H1 (cell line): ENCODE data around the gene ABCA13. TPM values are rescaled to one million over a fixed set of nuclear protein-coding genes. Genes with fewer than 3 reads are reported as not detected.

Experiments used
- CTCF ChIA-PET: fragments of 300-600 bp; sonication (Branson Sonifier 250); formaldehyde crosslinking; loops from one replicate; lab custom pipeline; 2021; ENCODE audit not compliant: partially characterized antibody; lab: Charles Lee
- POLR2A ChIA-PET: fragments of 300-600 bp; sonication (Branson Sonifier 250); formaldehyde crosslinking; loops from one replicate; lab custom pipeline; 2021; ENCODE audit warnings: inconsistent platforms; ENCODE audit not compliant: partially characterized antibody; lab: Charles Lee
- DNase-seq, 2 experiments: peaks; one replicate each; pipeline versions ENCODE4 v3.0.0 to v3.0.0-alpha.2; 2010 to 2022; ENCODE audit warnings: low spot score in 2 of 2, low read depth in 1 of 2, mixed read lengths in 1 of 2
- FAIRE-seq: peaks from 2 replicates; lab custom pipeline; 2011; peaks lifted over from hg19 to GRCh38; lab: Jason Lieb, UNC
- H2AFZ ChIP-seq: 2 replicates; pipeline ENCODE4 v1.8.1; 2012; ENCODE audit warnings: low read length, inconsistent platforms
- H2AK5ac ChIP-seq: 2 replicates; pipeline ENCODE4 v1.6.1; 2013; ENCODE audit warnings: low read depth, low read length
- H2BK120ac ChIP-seq: replicated peaks from 2 replicates; pipeline ENCODE3; 2013; ENCODE audit warnings: low read depth, low read length, inconsistent platforms
- H2BK12ac ChIP-seq: 2 replicates; pipeline ENCODE4 v1.6.1; 2013; ENCODE audit warnings: low read depth, low read length
- H2BK15ac ChIP-seq: 2 replicates; pipeline ENCODE4 v1.6.1; 2013; ENCODE audit warnings: low read length
- H2BK20ac ChIP-seq: 2 replicates; pipeline ENCODE4 v1.6.1; 2013; ENCODE audit warnings: low read length
- H2BK5ac ChIP-seq: 2 replicates; pipeline ENCODE4 v1.6.1; 2013; ENCODE audit warnings: low read depth, low read length
- H3K14ac ChIP-seq: 2 replicates; pipeline ENCODE4 v1.6.1; 2013; ENCODE audit warnings: inconsistent platforms; ENCODE audit not compliant: insufficient read length
- H3K18ac ChIP-seq: 2 replicates; pipeline ENCODE4 v1.6.1; 2013; ENCODE audit warnings: low read length; ENCODE audit errors: extremely low read depth
- H3K23ac ChIP-seq: 2 replicates; pipeline ENCODE4 v1.6.1; 2013; ENCODE audit warnings: inconsistent platforms; ENCODE audit not compliant: insufficient read length
- H3K23me2 ChIP-seq: 2 replicates; pipeline ENCODE4 v1.6.1; 2013; ENCODE audit warnings: low read depth, low read length
- H3K27ac ChIP-seq: 2 replicates; pipeline ENCODE4 v1.6.1; 2011; ENCODE audit warnings: low read depth, low read length, inconsistent platforms
- H3K27me3 ChIP-seq, 4 experiments: replicated peaks in 1 of 4; 1 replicate in 1 of 4; 2 replicates in 3 of 4; pipeline versions ENCODE4 v1.6.1 to v1.8.1; 2011 to 2013; ENCODE audit warnings: low read length in 3 of 4, mild to moderate bottlenecking in 3 of 4, inconsistent platforms in 2 of 4, mixed read lengths in 2 of 4, moderate library complexity in 1 of 4; ENCODE audit not compliant: control insufficient read depth in 3 of 4, insufficient read depth in 3 of 4; ENCODE audit errors: extremely low read depth in 1 of 4
- H3K36me3 ChIP-seq, 4 experiments: 2 replicates each; pipeline versions ENCODE4 v1.6.1 to v1.8.1; 2011 to 2013; ENCODE audit warnings: mild to moderate bottlenecking in 4 of 4, low read length in 3 of 4, moderate library complexity in 2 of 4, control low read depth in 1 of 4, inconsistent platforms in 1 of 4; ENCODE audit not compliant: insufficient read depth in 4 of 4, control insufficient read depth in 2 of 4
- H3K4ac ChIP-seq: replicated peaks from 2 replicates; pipeline ENCODE3; 2013; ENCODE audit warnings: low read length, low read depth, mixed read lengths, inconsistent platforms; ENCODE audit not compliant: insufficient read length
- H3K4me1 ChIP-seq, 4 experiments: replicated peaks in 1 of 4; 1 replicate in 1 of 4; 2 replicates in 3 of 4; pipeline versions ENCODE4 v1.6.1 to v1.8.1; 2011 to 2013; ENCODE audit warnings: low read length in 3 of 4, inconsistent platforms in 2 of 4, mixed read lengths in 1 of 4; ENCODE audit not compliant: insufficient read depth in 4 of 4, control insufficient read depth in 3 of 4
- H3K4me2 ChIP-seq, 2 experiments: 2 replicates each; pipeline versions ENCODE4 v1.6.1 to v1.8.1; 2011 to 2013; ENCODE audit warnings: low read depth in 2 of 2, low read length in 2 of 2, control low read depth in 1 of 2, inconsistent platforms in 1 of 2, mild to moderate bottlenecking in 1 of 2; ENCODE audit not compliant: insufficient read depth in 1 of 2
- H3K4me3 ChIP-seq, 4 experiments: fragments of 200-600, 300-600 bp in 1 of 4; sonication (generic), shearing (Covaris generic), sonication (Bioruptor Twin) in 1 of 4; 2 replicates each; pipeline versions ENCODE4 v1.5.1 to v1.8.1; 2011 to 2016; ENCODE audit warnings: low read length in 4 of 4, low read depth in 3 of 4, control low read depth in 2 of 4, inconsistent platforms in 2 of 4, mild to moderate bottlenecking in 2 of 4, mixed read lengths in 1 of 4, moderate library complexity in 1 of 4; ENCODE audit not compliant: insufficient read depth in 2 of 4; ENCODE audit errors: extremely low read depth in 1 of 4
- H3K56ac ChIP-seq: replicated peaks from 2 replicates; pipeline ENCODE3; 2013; ENCODE audit warnings: low read depth, mild to moderate bottlenecking, mixed read lengths, low read length, inconsistent platforms; ENCODE audit not compliant: insufficient read length
- H3K79me1 ChIP-seq: 2 replicates; pipeline ENCODE4 v1.6.1; 2013; ENCODE audit warnings: low read depth, low read length, control low read depth
- H3K79me2 ChIP-seq, 2 experiments: 2 replicates each; pipeline versions ENCODE4 v1.6.1 to v1.8.1; 2012 to 2013; ENCODE audit warnings: low read length in 2 of 2, mild to moderate bottlenecking in 2 of 2, inconsistent platforms in 1 of 2; ENCODE audit not compliant: insufficient read depth in 2 of 2, control insufficient read depth in 1 of 2
- H3K9ac ChIP-seq, 4 experiments: replicated peaks in 1 of 4; 1 replicate in 1 of 4; 2 replicates in 3 of 4; pipeline versions ENCODE4 v1.6.1 to v1.8.1; 2011 to 2013; ENCODE audit warnings: low read depth in 3 of 4, low read length in 3 of 4, control low read depth in 2 of 4, mild to moderate bottlenecking in 2 of 4, moderate library complexity in 2 of 4, inconsistent platforms in 1 of 4; ENCODE audit errors: extremely low read depth in 1 of 4
- H3K9me3 ChIP-seq, 2 experiments: 2 replicates each; pipeline versions ENCODE4 v1.6.1 to v1.8.1; 2012 to 2013; ENCODE audit warnings: mild to moderate bottlenecking in 2 of 2, moderate library complexity in 2 of 2, control low read depth in 1 of 2, inconsistent platforms in 1 of 2, low read depth in 1 of 2, low read length in 1 of 2, mixed read lengths in 1 of 2; ENCODE audit not compliant: insufficient read depth in 2 of 2
- H4K20me1 ChIP-seq, 2 experiments: replicated peaks in 1 of 2; 2 replicates each; pipeline versions ENCODE3 to v1.8.1; 2011 to 2013; ENCODE audit warnings: inconsistent platforms in 2 of 2, low read length in 2 of 2, mild to moderate bottlenecking in 1 of 2; ENCODE audit not compliant: insufficient read depth in 2 of 2, control insufficient read depth in 1 of 2
- H4K5ac ChIP-seq: 2 replicates; pipeline ENCODE4 v1.6.1; 2013; ENCODE audit warnings: low read length, low read depth, mixed read lengths, inconsistent platforms; ENCODE audit not compliant: insufficient read length
- H4K8ac ChIP-seq: 2 replicates; pipeline ENCODE4 v1.8.0; 2013; ENCODE audit warnings: mild to moderate bottlenecking, moderate library complexity, low read length, inconsistent platforms; ENCODE audit not compliant: insufficient read depth; ENCODE audit errors: extremely low read depth
- H4K91ac ChIP-seq: replicated peaks from 2 replicates; pipeline ENCODE3; 2013; ENCODE audit warnings: low read length, mixed read lengths, inconsistent platforms; ENCODE audit not compliant: insufficient read length
- CEBPB ChIP-seq: IDR thresholded peaks from 2 replicates; pipeline ENCODE4 v1.6.1; 2012; ENCODE audit warnings: low read depth, low read length
- CHD2 ChIP-seq: IDR thresholded peaks from 2 replicates; pipeline ENCODE4 v1.6.1; 2012; ENCODE audit warnings: low read length, improper control_type of control experiment
- EGR1 ChIP-seq: IDR thresholded peaks from 2 replicates; pipeline ENCODE4 v1.6.1; 2011; ENCODE audit warnings: low read depth, low read length, borderline replicate concordance
- FOSL1 ChIP-seq: IDR thresholded peaks from 2 replicates; pipeline ENCODE4 v1.6.1; 2011; ENCODE audit warnings: mild to moderate bottlenecking, low read depth, low read length, moderate library complexity; ENCODE audit not compliant: insufficient read depth
- NRF1 ChIP-seq: IDR thresholded peaks from 2 replicates; pipeline ENCODE4 v1.6.1; 2011; ENCODE audit warnings: mild to moderate bottlenecking, low read depth, low read length, improper control_type of control experiment
- RNF2 ChIP-seq: fragments of 200-900, 300-1000 bp; sonication (generic); IDR thresholded peaks from 2 replicates; pipeline ENCODE4 v1.7.1; 2016; ENCODE audit warnings: borderline replicate concordance, low read depth, mild to moderate bottlenecking, antibody characterized with exemption, low read length; ENCODE audit not compliant: poor library complexity, severe bottlenecking; ENCODE audit errors: missing control alignments
- SIN3A ChIP-seq, 2 experiments: IDR thresholded peaks in 1 of 2; conservative IDR thresholded peaks in 1 of 2; 2 replicates each; pipeline ENCODE4 v1.6.1; 2011 to 2012; ENCODE audit warnings: low read length in 2 of 2, improper control_type of control experiment in 1 of 2, low read depth in 1 of 2, mild to moderate bottlenecking in 1 of 2
- SP2 ChIP-seq: IDR thresholded peaks from 2 replicates; pipeline ENCODE4 v1.6.1; 2012; ENCODE audit warnings: mild to moderate bottlenecking, low read length, inconsistent platforms
- TAF1 ChIP-seq: IDR thresholded peaks from 2 replicates; pipeline ENCODE4 v1.6.1; 2011; ENCODE audit warnings: mild to moderate bottlenecking, low read depth, low read length
- TAF7 ChIP-seq: optimal IDR thresholded peaks from 2 replicates; pipeline ENCODE3; 2011; ENCODE audit warnings: low read depth, mild to moderate bottlenecking, inconsistent platforms, low read length, moderate library complexity, borderline replicate concordance
- WGBS, 2 experiments: shearing (Covaris generic) in 1 of 2; methylation state at CpG; one replicate each; pipeline versions ENCODE4 v1.1.6 to v1.1.7; 2013 to 2015; ENCODE audit warnings: low lambda C conversion rate in 2 of 2, mixed read lengths in 2 of 2, inconsistent platforms in 1 of 2, low coverage in 1 of 2, missing lambda C conversion rate in 1 of 2; ENCODE audit not compliant: insufficient replicate concordance in 2 of 2, insufficient coverage in 1 of 2, insufficient read length in 1 of 2; ENCODE audit errors: extremely low coverage in 1 of 2, missing lambda C conversion rate in 1 of 2; 5-methylcytosine and 5-hydroxymethylcytosine counted together
- polyA plus RNA-seq, 7 experiments: library from polyadenylated mRNA; depleted of rRNA in 3 of 7; stranded (reverse) in 5 of 7; unstranded in 2 of 7; fragments of >200 nt in 5 of 7; fragments of 200-250 nt in 2 of 7; gene quantifications; 1 replicate in 5 of 7; 2 replicates in 1 of 7; 4 replicates in 1 of 7; pipeline versions ENCODE4 v1.2.1 to v1.2.3, GENCODE V29; 2011 to 2013; ENCODE audit warnings: missing spikeins in 2 of 7, mixed read lengths in 2 of 7
- total RNA-seq: library from RNA; stranded (reverse); fragmentation: NEBNext Ultra II Directional; extraction: Animal tissue kit (Norgen Biotek cat#: 25700); gene quantifications from 2 replicates; pipeline ENCODE4 v1.2.1, GENCODE V29; 2021

ABCA13 gene
- total and polyA plus RNA-seq, 2 of the 8 experiments (the other 6 are each of a cell fraction or from before 2014, with no cell fraction given), result 0.07 to 0.09 TPM

- no peak for FAIRE-seq
- whole genome bisulfite sequencing, 2 experiments, result 48% methylated on average over 2 of the region's 2 CpGs; no CpG with 5 or more reads in 1 of the 2 experiments
- POLR2A ChIA-PET, result no interaction called here
Observed at GRCh38 chr7:48296966-48297365, 125.7 kb downstream of the ABCA13 start.

More at GRCh38 chr7:48296966-48297365, 125.7 kb downstream of the ABCA13 start:
- H3K23me2 ChIP-seq, result no peaks in the 10 kb centered on the region
- H2BK120ac ChIP-seq, result no peak overlapping the region
- H3K79me2 ChIP-seq, result no peaks in the 10 kb centered on the region
- no peak overlapping the region for H2BK5ac ChIP-seq
- H3K9me3 ChIP-seq, result no peaks in the 10 kb centered on the region; a peak in 1 of 4 replicates
- H3K9ac ChIP-seq, result no peak overlapping the region
- DNase-seq, result no peak
- no peak overlapping the region for H2BK20ac ChIP-seq
- H3K18ac ChIP-seq, result no peak overlapping the region
- H2AFZ ChIP-seq, result no peak overlapping the region
- H3K4me1 ChIP-seq, result peaks cover 0 to 8% (median 5%) of the 10 kb centered on the region in 4 experiments; a peak in 4 of 7 replicates
- no peak overlapping the region for H3K4ac ChIP-seq
- no peaks in the 10 kb centered on the region for H3K27me3 ChIP-seq
- no peak overlapping the region for H4K8ac ChIP-seq
- no peak overlapping the region for H2AK5ac ChIP-seq
- H4K5ac ChIP-seq, result no peak overlapping the region
- no peak overlapping the region for H3K27ac ChIP-seq
- no peak overlapping the region for H2BK15ac ChIP-seq
- H2BK12ac ChIP-seq, result no peak overlapping the region
- H4K20me1 ChIP-seq, result no peaks in the 10 kb centered on the region
- no peak overlapping the region for H3K56ac ChIP-seq
- H3K4me2 ChIP-seq, result no peak overlapping the region
- H3K4me3 ChIP-seq, result no peak overlapping the region
- no peaks in the 10 kb centered on the region for H3K79me1 ChIP-seq
- no peak overlapping the region for H3K14ac ChIP-seq
- H4K91ac ChIP-seq, result no peak overlapping the region
- no peaks in the 10 kb centered on the region for H3K36me3 ChIP-seq
- CTCF ChIA-PET, result interaction anchor here (1.4 kb wide), 1 partner anchor 40 kb away, joined by 5 read pairs; no protein-coding TSS in a partner anchor
- no peak for TF ChIP-seq SP2
- no peak for TF ChIP-seq EGR1
- no peak for TF ChIP-seq FOSL1
- no peak for TF ChIP-seq TAF7
- no peak for TF ChIP-seq RNF2
- no peak for TF ChIP-seq CEBPB
- TF ChIP-seq CHD2, result no peak
- TF ChIP-seq NRF1, result no peak
- no peak for TF ChIP-seq TAF1
- TF ChIP-seq SIN3A (conservative IDR thresholded peaks at IDR 0.05 in 1 of 2, IDR thresholded peaks at IDR 0.05 in 1 of 2; ENCODE audit: low read depth in 1 of 2, low read length in 2 of 2), result no peak
- no peak overlapping the region for H3K23ac ChIP-seq
